Mucosa of descending colon (tissue), 3 donors: Measurements from ENCODE around the gene C1S. TPM values are rescaled to one million over a fixed set of nuclear protein-coding genes. Genes with fewer than 3 reads are reported as not detected.

Experiments used
- ATAC-seq: fragments of 200-7000 bp; cut with Tn5 transposase; one replicate; pipeline ENCODE4 v1.9.1; 2020; ENCODE audit warnings: mild to moderate bottlenecking, moderate library complexity
- DNase-seq, 3 donors: peaks; one replicate each; pipeline ENCODE4 v3.0.0-alpha.2; 2020
- H3K36me3 ChIP-seq: fragments of 200-600 bp; one replicate; pipeline ENCODE4 v1.8.0; 2021; ENCODE audit warnings: low read depth, mild to moderate bottlenecking
- H3K4me1 ChIP-seq: fragments of 200-600 bp; one replicate; pipeline ENCODE4 v1.8.0; 2021; ENCODE audit warnings: low read depth, mild to moderate bottlenecking
- H3K4me3 ChIP-seq: fragments of 200-600 bp; one replicate; pipeline ENCODE4 v1.8.0; 2021; ENCODE audit warnings: mild to moderate bottlenecking
- H3K9me3 ChIP-seq: fragments of 200-600 bp; one replicate; pipeline ENCODE4 v1.8.0; 2021; ENCODE audit warnings: mild to moderate bottlenecking
- CTCF ChIP-seq: fragments of 200-600 bp; IDR thresholded peaks from one replicate; pipeline ENCODE4 v1.8.0; 2022; ENCODE audit warnings: antibody characterized with exemption, mild to moderate bottlenecking
- intact Hi-C, 2 donors: fragments of 100-400 bp; cut with DNase I in 1 of 2; cut with micrococcal nuclease in 1 of 2; formaldehyde crosslinking; loops; one replicate each; pipeline versions ENCODE4 v1.11.0 to v1.11.1; 2022; cut with DNase I, micrococcal nuclease
- total RNA-seq, 3 donors: library from RNA; stranded (reverse); fragmentation: NEBNext Ultra II Directional in 2 of 3; extraction: Animal tissue kit (Norgen Biotek cat#: 25700) in 2 of 3; gene quantifications; one replicate each; pipeline versions ENCODE4 v1.2.1 to v1.2.4, GENCODE V29; 2021 to 2023
- donor health status: DM: no; HTN: no; CAD: no; lungs with moderate emphysema.
- donor health status: DM: no; HTN: no; CAD: no.
- donor health status: DM: no; HTN: yes; CAD: no.

Gene C1S
- total RNA-seq, 3 donors from 2014 or later: 36.0 to 304 (median 168) TPM

- no peak for TF ChIP-seq CTCF
- DNase-seq (no peak), ATAC-seq (no peak)
- Histone ChIP-seq H3K9me3 (no peaks in the 10 kb centered on the region), H3K4me3 (no peak overlapping the region), H3K4me1 (peaks cover 5% of the 10 kb centered on the region), H3K36me3 (no peaks in the 10 kb centered on the region)
- intact Hi-C loops: loop anchor here in 1 of 2 donors (10.0 kb wide), 1 partner anchor 181 kb away; the partner anchor contains the start of gene ENO2
Observed at GRCh38 chr12:7096006-7096932, 35.8 kb downstream of the C1S start.

- TF ChIP-seq CTCF: no peak
- H3K9me3 ChIP-seq: no peaks in the 10 kb centered on the region
- ATAC-seq (no peak), DNase-seq (no peak)
- intact Hi-C loops: loop anchor here in 1 of 2 donors (10.0 kb wide), 1 partner anchor 182 kb away; the partner anchor contains the start of gene ENO2
- no peaks in the 10 kb centered on the region for H3K36me3 ChIP-seq
- peaks cover 3% of the 10 kb centered on the region for H3K4me1 ChIP-seq
- no peak overlapping the region for H3K4me3 ChIP-seq
Observed at GRCh38 chr12:7096979-7097378, 36.5 kb downstream of the C1S start.

GRCh38 chr12:7099290-7099996, 38.9 kb downstream of the C1S start:
- no peak overlapping the region for H3K4me3 ChIP-seq
- intact Hi-C loops: loop anchor here in 1 of 2 donors (10.0 kb wide), 1 partner anchor 185 kb away; the partner anchor contains the start of gene ENO2
- H3K4me1 ChIP-seq: no peaks in the 10 kb centered on the region
- no peaks in the 10 kb centered on the region for H3K9me3 ChIP-seq
- ATAC-seq: no peak
- H3K36me3 ChIP-seq: no peaks in the 10 kb centered on the region
- no peak for TF ChIP-seq CTCF
- DNase-seq: no peak

GRCh38 chr12:7100239-7100638, 39.7 kb downstream of the C1S start:
- no peak overlapping the region for H3K4me3 ChIP-seq
- no peaks in the 10 kb centered on the region for H3K36me3 ChIP-seq
- TF ChIP-seq CTCF: no peak
- ATAC-seq: no peak
- H3K9me3 ChIP-seq: no peaks in the 10 kb centered on the region
- no peak for DNase-seq
- no peaks in the 10 kb centered on the region for H3K4me1 ChIP-seq
- intact Hi-C loops: no loop called here

- DNase-seq: no peak
- no peaks in the 10 kb centered on the region for H3K36me3 ChIP-seq
Observed at GRCh38 chr12:7101047-7101693, 40.7 kb downstream of the C1S start.

More at GRCh38 chr12:7101047-7101693, 40.7 kb downstream of the C1S start:
- H3K4me1 ChIP-seq: no peaks in the 10 kb centered on the region
- intact Hi-C loops: no loop called here
- no peak for ATAC-seq
- no peak overlapping the region for H3K4me3 ChIP-seq
- no peak for TF ChIP-seq CTCF
- no peaks in the 10 kb centered on the region for H3K9me3 ChIP-seq
